ENCODE measurements around the gene NPM1.

Gene NPM1

DNA sequence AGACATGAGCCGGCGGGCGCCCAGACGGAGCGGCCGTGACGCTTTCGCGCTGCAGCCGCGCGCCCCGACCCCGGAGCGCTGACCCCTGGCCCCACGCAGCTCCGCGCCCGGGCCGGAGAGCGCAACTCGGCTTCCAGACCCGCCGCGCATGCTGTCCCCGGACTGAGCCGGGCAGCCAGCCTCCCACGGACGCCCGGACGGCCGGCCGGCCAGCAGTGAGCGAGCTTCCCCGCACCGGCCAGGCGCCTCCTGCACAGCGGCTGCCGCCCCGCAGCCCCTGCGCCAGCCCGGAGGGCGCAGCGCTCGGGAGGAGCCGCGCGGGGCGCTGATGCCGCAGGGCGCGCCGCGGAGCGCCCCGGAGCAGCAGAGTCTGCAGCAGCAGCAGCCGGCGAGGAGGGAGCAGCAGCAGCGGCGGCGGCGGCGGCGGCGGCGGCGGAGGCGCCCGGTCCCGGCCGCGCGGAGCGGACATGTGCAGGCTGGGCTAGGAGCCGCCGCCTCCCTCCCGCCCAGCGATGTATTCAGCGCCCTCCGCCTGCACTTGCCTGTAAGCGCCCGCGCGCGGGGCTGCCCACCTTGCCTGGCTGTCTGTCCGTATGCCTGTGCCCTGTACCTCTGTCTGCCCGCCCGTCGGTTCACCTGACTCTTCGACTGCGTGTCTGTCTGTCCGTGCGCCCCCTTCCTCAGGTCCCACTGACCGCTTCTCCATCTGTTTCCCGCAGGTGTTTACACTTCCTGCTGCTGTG lies 32.2 kb downstream of the NPM1 start:
- Histone ChIP-seq H2BK15ac (ENCODE audit: low read depth, poor library complexity, severe bottlenecking) (no peak overlapping the region), H2BK12ac (ENCODE audit: low read length in 2 of 2) (no peak overlapping the region), H3K79me1 (replicated peaks; ENCODE audit: low read length, poor library complexity, severe bottlenecking) (no peaks in the 10 kb centered on the region), H3K9ac (ENCODE audit: low read length) (no peak overlapping the region), H2BK120ac (ENCODE audit: low read depth, low read length) (no peak overlapping the region), H4K8ac (ENCODE audit: low read length) (no peak overlapping the region), H3K27ac (ENCODE audit: low read length, poor library complexity, severe bottlenecking) (no peak overlapping the region), H3K23ac (ENCODE audit: low read length in 2 of 2) (peak overlapping the region in 1 of 2 experiments; percentile 79), H3K4me3 (ENCODE audit: insufficient read depth in 1 of 2, low read depth in 1 of 2, low read length in 2 of 2) (peak overlapping the region; percentile 56 to 76), H3K27me3 (ENCODE audit: control insufficient read depth in 1 of 2, insufficient read depth in 1 of 2, low read length in 2 of 2) (peaks cover 0 to 28% of the 10 kb centered on the region in 2 experiments), H4K91ac (ENCODE audit: low read length) (no peak overlapping the region), H3K4me2 (ENCODE audit: low read length, poor library complexity, severe bottlenecking) (peak overlapping the region; percentile 96), H3K18ac (ENCODE audit: low read depth in 1 of 2, low read length in 2 of 2) (no peak overlapping the region), H2AFZ (ENCODE audit: low read depth, low read length) (no peak overlapping the region), H3K9me3 (ENCODE audit: control insufficient read depth, low read length) (no peaks in the 10 kb centered on the region), H3K4me1 (ENCODE audit: control insufficient read depth, insufficient read depth, low read depth, low read length) (peaks cover 37% of the 10 kb centered on the region), H3K36me3 (ENCODE audit: control insufficient read depth in 1 of 2, insufficient read depth in 2 of 2, low read depth in 1 of 2, low read length in 2 of 2) (peaks cover 4 to 5% of the 10 kb centered on the region in 2 experiments), H2AK5ac (ENCODE audit: low read length, severe bottlenecking) (no peak overlapping the region), H3K4ac (ENCODE audit: low read depth in 1 of 2, low read length in 2 of 2) (no peak overlapping the region), H3K14ac (ENCODE audit: low read length in 2 of 2) (peak overlapping the region in 1 of 2 experiments; percentile 72), H2BK5ac (ENCODE audit: low read depth, low read length, poor library complexity, severe bottlenecking) (peak overlapping the region; percentile 63)
- WGBS, result 3% methylated on average over 55 of the region's 95 CpGs
- DNase-seq, result no peak

DNA sequence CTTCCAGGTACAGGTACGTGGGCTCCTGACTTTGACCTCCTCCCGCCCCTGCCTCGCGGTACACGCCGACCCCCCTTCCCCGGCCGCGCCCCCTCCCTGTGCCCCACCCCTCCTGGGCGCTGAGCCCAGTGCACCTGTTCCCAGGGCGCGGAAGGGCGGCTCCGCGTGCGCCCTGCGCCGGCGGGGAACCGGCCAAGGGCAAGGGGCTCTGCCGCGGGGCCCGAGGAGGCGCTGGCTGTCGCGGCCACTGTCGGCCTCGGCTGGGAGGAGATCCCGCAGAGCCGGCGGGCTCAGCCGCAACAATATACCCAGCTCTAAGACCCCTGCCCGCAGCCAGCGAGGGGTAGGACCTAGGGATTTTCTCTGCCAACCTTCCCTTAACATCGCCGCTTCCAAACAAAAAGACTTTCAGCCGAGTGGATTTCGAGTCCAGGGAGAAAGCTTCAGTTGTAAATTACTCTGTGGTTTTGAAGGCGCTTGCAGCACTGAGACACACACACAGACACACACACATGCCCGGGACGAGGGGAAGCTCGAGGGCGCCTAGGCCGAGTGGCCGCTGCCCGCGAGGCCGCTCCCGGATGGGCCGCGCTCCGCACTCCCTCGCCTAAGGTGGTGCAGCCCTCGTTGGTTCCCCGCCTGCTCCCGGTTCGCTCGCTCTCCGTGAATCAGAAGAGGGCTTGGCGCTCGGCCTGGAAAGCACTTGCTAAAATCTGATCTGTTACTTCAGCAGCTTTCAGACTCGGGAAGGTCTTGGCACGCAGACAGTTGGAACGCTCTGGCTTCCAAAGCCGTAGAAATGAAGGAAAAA lies 33.0 kb downstream of the NPM1 start:
- Histone ChIP-seq H4K91ac (ENCODE audit: low read length) (no peak overlapping the region), H3K18ac (ENCODE audit: low read depth in 1 of 2, low read length in 2 of 2) (no peak overlapping the region), H3K27me3 (ENCODE audit: control insufficient read depth in 1 of 2, insufficient read depth in 1 of 2, low read length in 2 of 2) (peaks cover 0 to 28% of the 10 kb centered on the region in 2 experiments), H3K4me2 (ENCODE audit: low read length, poor library complexity, severe bottlenecking) (peak overlapping the region; percentile 96), H3K23ac (ENCODE audit: low read length in 2 of 2) (no peak overlapping the region), H4K8ac (ENCODE audit: low read length) (no peak overlapping the region), H2AK5ac (ENCODE audit: low read length, severe bottlenecking) (no peak overlapping the region), H3K79me1 (replicated peaks; ENCODE audit: low read length, poor library complexity, severe bottlenecking) (no peaks in the 10 kb centered on the region), H3K4me3 (ENCODE audit: insufficient read depth in 1 of 2, low read depth in 1 of 2, low read length in 2 of 2) (peak overlapping the region; percentile 15 to 76), H3K36me3 (ENCODE audit: control insufficient read depth in 1 of 2, insufficient read depth in 2 of 2, low read depth in 1 of 2, low read length in 2 of 2) (peaks cover 4 to 5% of the 10 kb centered on the region in 2 experiments), H3K4ac (ENCODE audit: low read depth in 1 of 2, low read length in 2 of 2) (no peak overlapping the region), H2BK120ac (ENCODE audit: low read depth, low read length) (no peak overlapping the region), H3K14ac (ENCODE audit: low read length in 2 of 2) (no peak overlapping the region), H2BK12ac (ENCODE audit: low read length in 2 of 2) (no peak overlapping the region), H3K27ac (ENCODE audit: low read length, poor library complexity, severe bottlenecking) (no peak overlapping the region), H3K9me3 (ENCODE audit: control insufficient read depth, low read length) (no peaks in the 10 kb centered on the region), H2BK5ac (ENCODE audit: low read depth, low read length, poor library complexity, severe bottlenecking) (no peak overlapping the region), H3K4me1 (ENCODE audit: control insufficient read depth, insufficient read depth, low read depth, low read length) (peaks cover 37% of the 10 kb centered on the region), H2BK15ac (ENCODE audit: low read depth, poor library complexity, severe bottlenecking) (no peak overlapping the region), H2AFZ (ENCODE audit: low read depth, low read length) (no peak overlapping the region), H3K9ac (ENCODE audit: low read length) (peak overlapping the region; percentile 9)
- 7% methylated on average over 44 of the region's 65 CpGs for WGBS
- peak; percentile 65 for DNase-seq

DNA sequence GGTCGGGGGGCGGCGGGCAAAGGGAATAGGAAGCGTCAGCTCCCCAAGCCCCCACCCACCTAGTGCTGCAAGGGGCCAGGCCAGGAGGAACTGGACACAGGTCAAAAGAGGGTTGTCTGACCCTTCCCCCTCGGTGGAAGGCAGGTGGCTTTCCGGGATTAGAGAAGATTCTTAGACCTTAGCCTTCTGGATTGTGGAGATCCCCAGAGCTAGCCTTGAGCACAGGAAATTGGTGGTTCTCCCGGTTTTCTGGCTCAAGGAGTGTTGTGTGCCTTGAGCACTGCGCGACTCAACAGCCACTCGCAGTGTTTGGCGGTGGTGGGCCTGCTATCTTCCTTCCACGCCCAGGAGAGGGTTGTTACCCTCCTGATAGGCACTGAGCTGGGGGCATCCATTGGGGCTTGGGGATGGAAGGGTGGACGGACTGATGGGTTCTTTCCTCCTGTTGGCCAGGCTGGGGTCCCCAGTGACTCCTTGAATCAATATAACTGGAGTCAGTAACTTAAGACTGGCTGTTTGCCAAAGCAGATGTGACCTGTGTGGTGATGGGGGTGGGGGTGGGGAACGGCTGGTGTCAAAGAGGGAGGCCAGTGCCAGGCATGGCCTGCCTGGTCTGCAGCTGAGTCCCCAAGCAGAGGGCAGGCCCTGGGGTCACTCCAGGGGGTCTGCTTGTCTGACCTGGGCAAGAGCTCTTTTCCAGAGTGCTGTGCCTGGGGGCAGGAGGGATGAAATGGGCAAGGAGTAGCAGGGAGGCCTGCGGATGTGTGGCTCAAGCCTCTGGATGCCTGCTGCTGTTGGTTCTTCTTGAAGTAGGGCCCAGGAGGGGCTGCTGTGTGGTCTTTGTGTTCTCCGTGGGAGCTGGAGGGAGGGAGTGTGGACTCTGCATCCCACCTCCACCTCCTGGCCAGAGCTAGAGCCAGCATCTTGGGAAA lies 33.9 kb downstream of the NPM1 start:
- no peak overlapping the region for H3K14ac ChIP-seq (ENCODE audit: low read length in 2 of 2)
- 73% methylated on average over 13 of the region's 16 CpGs for WGBS

More for the DNA sequence above, 33.9 kb downstream of the NPM1 start:
- H3K27me3 ChIP-seq (ENCODE audit: control insufficient read depth in 1 of 2, insufficient read depth in 1 of 2, low read length in 2 of 2), result peaks cover 0 to 28% of the 10 kb centered on the region in 2 experiments
- H3K36me3 ChIP-seq (ENCODE audit: control insufficient read depth in 1 of 2, insufficient read depth in 2 of 2, low read depth in 1 of 2, low read length in 2 of 2), result peaks cover 0 to 2% of the 10 kb centered on the region in 2 experiments
- no peak overlapping the region for H4K91ac ChIP-seq (ENCODE audit: low read length)
- H3K18ac ChIP-seq (ENCODE audit: low read depth in 1 of 2, low read length in 2 of 2), result no peak overlapping the region
- H3K23ac ChIP-seq (ENCODE audit: low read length in 2 of 2), result no peak overlapping the region
- H2AFZ ChIP-seq (ENCODE audit: low read depth, low read length), result no peak overlapping the region
- H2BK15ac ChIP-seq (ENCODE audit: low read depth, poor library complexity, severe bottlenecking), result no peak overlapping the region
- peak overlapping the region in 1 of 2 experiments; percentile 64 for H3K4me3 ChIP-seq (ENCODE audit: insufficient read depth in 1 of 2, low read depth in 1 of 2, low read length in 2 of 2)
- H3K4me2 ChIP-seq (ENCODE audit: low read length, poor library complexity, severe bottlenecking), result no peak overlapping the region
- DNase-seq, result no peak
- H3K4me1 ChIP-seq (ENCODE audit: control insufficient read depth, insufficient read depth, low read depth, low read length), result peaks cover 37% of the 10 kb centered on the region
- no peaks in the 10 kb centered on the region for H3K79me1 ChIP-seq (replicated peaks; ENCODE audit: low read length, poor library complexity, severe bottlenecking)
- no peak overlapping the region for H2BK5ac ChIP-seq (ENCODE audit: low read depth, low read length, poor library complexity, severe bottlenecking)
- no peak overlapping the region for H2BK12ac ChIP-seq (ENCODE audit: low read length in 2 of 2)
- no peak overlapping the region for H3K27ac ChIP-seq (ENCODE audit: low read length, poor library complexity, severe bottlenecking)
- no peak overlapping the region for H2AK5ac ChIP-seq (ENCODE audit: low read length, severe bottlenecking)
- no peak overlapping the region for H2BK120ac ChIP-seq (ENCODE audit: low read depth, low read length)
- no peaks in the 10 kb centered on the region for H3K9me3 ChIP-seq (ENCODE audit: control insufficient read depth, low read length)
- no peak overlapping the region for H3K4ac ChIP-seq (ENCODE audit: low read depth in 1 of 2, low read length in 2 of 2)
- no peak overlapping the region for H3K9ac ChIP-seq (ENCODE audit: low read length)
- H4K8ac ChIP-seq (ENCODE audit: low read length), result no peak overlapping the region
